Smooth muscle cell (in vitro differentiated cells): ENCODE data around the gene ARL3. TPM values are rescaled to one million over a fixed set of nuclear protein-coding genes. Genes with fewer than 3 reads are reported as not detected.

Source experiments
- DNase-seq: peaks from one replicate; lab custom pipeline; 2025; ENCODE audit not compliant: unreplicated experiment; lab: John Stamatoyannopoulos, UW
- H2AFZ ChIP-seq: fragments of 200-600 bp; sonication (generic); 2 replicates; pipeline ENCODE4 v1.6.0; 2016; ENCODE audit warnings: antibody characterized with exemption, low read depth, mild to moderate bottlenecking
- H3F3A ChIP-seq: fragments of 200-600 bp; sonication (generic); 2 replicates; pipeline ENCODE4 v1.6.0; 2017; ENCODE audit warnings: antibody characterized with exemption, low read depth
- H3K27ac ChIP-seq: fragments of 200-600 bp; sonication (generic); 2 replicates; pipeline ENCODE4 v1.5.1; 2016; ENCODE audit warnings: low read depth, mild to moderate bottlenecking
- H3K27me3 ChIP-seq: fragments of 200-600 bp; sonication (generic); 2 replicates; pipeline ENCODE4 v1.6.1; 2016; ENCODE audit warnings: low read depth, mild to moderate bottlenecking
- H3K36me3 ChIP-seq: fragments of 200-600 bp; sonication (generic); 2 replicates; pipeline ENCODE4 v1.5.1; 2016; ENCODE audit warnings: low read depth
- H3K4me1 ChIP-seq: fragments of 200-600 bp; sonication (generic); 2 replicates; pipeline ENCODE4 v1.5.1; 2016; ENCODE audit warnings: low read depth
- H3K4me2 ChIP-seq: fragments of 200-600 bp; sonication (generic); 2 replicates; pipeline ENCODE4 v1.6.0; 2016; ENCODE audit warnings: mild to moderate bottlenecking
- H3K4me3 ChIP-seq: fragments of 200-600 bp; sonication (generic); 2 replicates; pipeline ENCODE4 v1.5.1; 2016; ENCODE audit warnings: mild to moderate bottlenecking
- H3K79me2 ChIP-seq: fragments of 200-600 bp; sonication (generic); 2 replicates; pipeline ENCODE4 v1.6.0; 2016; ENCODE audit warnings: low read depth, mild to moderate bottlenecking
- H3K9ac ChIP-seq: fragments of 200-600 bp; sonication (generic); 2 replicates; pipeline ENCODE4 v1.6.0; 2016; ENCODE audit warnings: low read depth
- H3K9me3 ChIP-seq: fragments of 200-600 bp; sonication (generic); replicated peaks from 2 replicates; pipeline ENCODE4 v1.5.1; 2016; ENCODE audit warnings: low read depth
- H4K20me1 ChIP-seq: fragments of 200-600 bp; sonication (generic); 2 replicates; pipeline ENCODE4 v1.6.0; 2016; ENCODE audit warnings: low read depth
- CTCF ChIP-seq: fragments of 200-600 bp; sonication (generic); IDR thresholded peaks from 2 replicates; pipeline ENCODE4 v1.5.1; 2017; ENCODE audit warnings: borderline replicate concordance, mild to moderate bottlenecking, antibody characterized with exemption; ENCODE audit not compliant: insufficient read depth, poor library complexity, severe bottlenecking
- WGBS: methylation state at CpG from one replicate; pipeline ENCODE4 v1.1.7; 2016; ENCODE audit warnings: low lambda C conversion rate; 5-methylcytosine and 5-hydroxymethylcytosine counted together
- polyA plus RNA-seq: library from polyadenylated mRNA; unstranded; fragments of >200 nt; fragmentation: Nextera tagmentation; extraction: Ambion mirVana; gene quantifications from 2 replicates; pipeline ENCODE4 v1.2.1, GENCODE V29; 2016
- total RNA-seq: library from RNA; depleted of rRNA; stranded (reverse); fragments of >200 nt; gene quantifications from 2 replicates; pipeline ENCODE4 v1.2.3, GENCODE V29; 2014

The ARL3 gene
- total and polyA plus RNA-seq, 2 experiments from 2014 or later: 12.7 to 30.2 TPM

- DNase-seq: no peak
- no peak overlapping the region for H3K9ac ChIP-seq
- no peak overlapping the region for H2AFZ ChIP-seq
- H3K4me3 ChIP-seq: no peak overlapping the region
- H3K36me3 ChIP-seq: no peaks in the 10 kb centered on the region
- H3K4me1 ChIP-seq: peaks cover 20% of the 10 kb centered on the region
- H3K4me2 ChIP-seq: no peak overlapping the region
- H4K20me1 ChIP-seq: no peaks in the 10 kb centered on the region
- WGBS: 94% methylated on average over 7 of the region's 7 CpGs
- H3K79me2 ChIP-seq: no peaks in the 10 kb centered on the region
- H3K27me3 ChIP-seq: no peaks in the 10 kb centered on the region
- no peak for TF ChIP-seq CTCF
- no peaks in the 10 kb centered on the region for H3K9me3 ChIP-seq
- peaks cover 6% of the 10 kb centered on the region for H3F3A ChIP-seq
- H3K27ac ChIP-seq: no peak overlapping the region
Observed at GRCh38 chr10:102682416-102682815, 31.8 kb downstream of the ARL3 start.

- Histone ChIP-seq H3K4me3 (no peak overlapping the region), H3K27me3 (no peaks in the 10 kb centered on the region), H4K20me1 (no peaks in the 10 kb centered on the region), H3K27ac (no peak overlapping the region), H2AFZ (no peak overlapping the region), H3K4me2 (no peak overlapping the region), H3F3A (peaks cover 13% of the 10 kb centered on the region), H3K36me3 (no peaks in the 10 kb centered on the region), H3K4me1 (peaks cover 27% of the 10 kb centered on the region), H3K79me2 (no peaks in the 10 kb centered on the region), H3K9me3 (no peaks in the 10 kb centered on the region), H3K9ac (no peak overlapping the region)
- WGBS: 97% methylated on average over 5 of the region's 5 CpGs
- TF ChIP-seq CTCF: no peak
- no peak for DNase-seq
Observed at GRCh38 chr10:102681696-102682095, 32.5 kb downstream of the ARL3 start.

GRCh38 chr10:102679596-102679995 is 34.6 kb downstream of the ARL3 start:
- Histone ChIP-seq H3K9ac (no peak overlapping the region), H3F3A (peaks cover 29% of the 10 kb centered on the region), H3K27me3 (no peaks in the 10 kb centered on the region), H2AFZ (no peak overlapping the region), H3K27ac (peak overlapping the region; percentile 12), H3K4me2 (peak overlapping the region; percentile 71), H3K36me3 (no peaks in the 10 kb centered on the region), H3K4me1 (peaks cover 46% of the 10 kb centered on the region), H3K4me3 (no peak overlapping the region), H3K79me2 (no peaks in the 10 kb centered on the region), H3K9me3 (no peaks in the 10 kb centered on the region), H4K20me1 (no peaks in the 10 kb centered on the region)
- no peak for TF ChIP-seq CTCF
- no peak for DNase-seq
- WGBS: 91% methylated on average over 4 of the region's 4 CpGs

GRCh38 chr10:102678842-102679289 is 35.3 kb downstream of the ARL3 start:
- H3K9me3 ChIP-seq: no peaks in the 10 kb centered on the region
- peak; percentile 71 for TF ChIP-seq CTCF
- no peak overlapping the region for H2AFZ ChIP-seq
- no peaks in the 10 kb centered on the region for H3K27me3 ChIP-seq
- H3K9ac ChIP-seq: no peak overlapping the region
- no peaks in the 10 kb centered on the region for H4K20me1 ChIP-seq
- H3K36me3 ChIP-seq: no peaks in the 10 kb centered on the region
- H3K27ac ChIP-seq: peak overlapping the region; percentile 94
- WGBS: under 1% methylated on average over 9 of the region's 9 CpGs
- peak overlapping the region; percentile 71 for H3K4me2 ChIP-seq
- H3F3A ChIP-seq: peaks cover 32% of the 10 kb centered on the region
- H3K4me3 ChIP-seq: no peak overlapping the region
- peak; percentile 47 for DNase-seq
- H3K79me2 ChIP-seq: no peaks in the 10 kb centered on the region
- peaks cover 54% of the 10 kb centered on the region for H3K4me1 ChIP-seq
